ENCODE data around the gene LURAP1L. TPM values are rescaled to one million over a fixed set of nuclear protein-coding genes. Genes with fewer than 3 reads are reported as not detected.

LURAP1L gene
- polyA plus RNA-seq, 1 donor (not counting 4 experiments of a cell fraction or from before 2014, with no cell fraction given) = 25.0 TPM

DNA sequence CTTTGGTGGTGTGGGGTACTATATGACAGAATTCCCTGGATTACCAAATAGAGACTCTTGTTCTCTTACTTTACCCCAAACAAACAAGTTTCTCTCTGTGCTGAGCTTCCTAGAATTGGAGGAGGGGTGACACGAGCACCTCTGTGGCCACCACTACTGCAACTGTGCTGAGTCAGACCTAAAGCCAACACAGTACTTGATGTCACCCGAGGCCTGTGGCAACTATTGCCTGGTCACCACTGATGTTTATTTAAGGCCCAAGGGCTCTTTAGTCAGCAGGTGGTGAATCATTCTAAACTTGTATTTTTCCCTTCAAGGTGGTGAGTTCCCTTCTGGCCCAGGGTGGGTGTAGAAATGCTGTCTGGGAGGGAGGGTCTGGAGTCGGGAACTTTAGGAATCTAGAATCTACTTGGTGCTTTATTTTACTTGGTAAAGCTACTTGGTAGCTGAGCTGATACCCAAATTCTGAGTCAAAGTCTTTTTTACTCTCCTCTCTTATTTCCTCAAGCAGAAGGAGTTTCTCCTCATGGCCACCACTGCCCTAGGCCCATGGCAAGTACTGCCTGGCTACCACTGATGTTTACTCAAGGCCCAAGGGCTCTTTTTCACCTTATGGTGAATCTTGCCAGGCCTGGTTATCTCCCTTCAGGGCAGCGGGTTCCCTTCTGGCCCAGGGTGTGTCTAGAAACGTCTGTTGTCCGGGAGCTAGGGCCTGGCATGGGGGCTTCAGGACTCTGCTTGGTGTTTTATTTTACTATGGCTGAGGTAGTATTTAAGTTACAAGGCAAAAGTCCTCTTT lies 9.8 kb downstream of the LURAP1L start:
- peaks cover 0 to 5% of the 10 kb centered on the region in 2 experiments for H3K36me3 ChIP-seq (ENCODE audit: control insufficient read depth in 2 of 2, extremely low read depth in 1 of 2, insufficient read depth in 2 of 2, low read length in 2 of 2)
- no peaks in the 10 kb centered on the region for H3K9me3 ChIP-seq (ENCODE audit: control insufficient read depth, low read depth, low read length)
- peak overlapping the region; percentile 69 for H3K4me2 ChIP-seq (ENCODE audit: control insufficient read depth, extremely low read depth, insufficient read depth, low read depth, low read length)
- peaks cover 8% of the 10 kb centered on the region for H3K79me2 ChIP-seq (ENCODE audit: control insufficient read depth, insufficient read depth, low read length)
- peaks cover 23% of the 10 kb centered on the region for H3K4me1 ChIP-seq (ENCODE audit: control insufficient read depth, extremely low read depth, insufficient read depth, low read length)
- H3K9me1 ChIP-seq (ENCODE audit: control insufficient read depth, extremely low read depth, insufficient read depth, low read length) = no peaks in the 10 kb centered on the region
- peak overlapping the region; percentile 41 for H2AFZ ChIP-seq (ENCODE audit: control insufficient read depth, low read length)
- no peaks in the 10 kb centered on the region for H4K20me1 ChIP-seq (ENCODE audit: control insufficient read depth, extremely low read depth, insufficient read depth, low read length)
- dilution Hi-C loops (cut with MboI; ENCODE audit: extremely low pct_ligation_motif_present, low sequenced_read_pairs) = no loop called here
- peak overlapping the region in 1 of 3 experiments; percentile 36 for H3K4me3 ChIP-seq (ENCODE audit: control insufficient read depth in 2 of 3, extremely low read depth in 1 of 3, insufficient read depth in 2 of 3, low read depth in 1 of 3, low read length in 3 of 3)
- DNase-seq (ENCODE audit: low read depth, low spot score) = peak; percentile 86
- peak; percentile 79 for FAIRE-seq
- TF ChIP-seq, protein P1, sequence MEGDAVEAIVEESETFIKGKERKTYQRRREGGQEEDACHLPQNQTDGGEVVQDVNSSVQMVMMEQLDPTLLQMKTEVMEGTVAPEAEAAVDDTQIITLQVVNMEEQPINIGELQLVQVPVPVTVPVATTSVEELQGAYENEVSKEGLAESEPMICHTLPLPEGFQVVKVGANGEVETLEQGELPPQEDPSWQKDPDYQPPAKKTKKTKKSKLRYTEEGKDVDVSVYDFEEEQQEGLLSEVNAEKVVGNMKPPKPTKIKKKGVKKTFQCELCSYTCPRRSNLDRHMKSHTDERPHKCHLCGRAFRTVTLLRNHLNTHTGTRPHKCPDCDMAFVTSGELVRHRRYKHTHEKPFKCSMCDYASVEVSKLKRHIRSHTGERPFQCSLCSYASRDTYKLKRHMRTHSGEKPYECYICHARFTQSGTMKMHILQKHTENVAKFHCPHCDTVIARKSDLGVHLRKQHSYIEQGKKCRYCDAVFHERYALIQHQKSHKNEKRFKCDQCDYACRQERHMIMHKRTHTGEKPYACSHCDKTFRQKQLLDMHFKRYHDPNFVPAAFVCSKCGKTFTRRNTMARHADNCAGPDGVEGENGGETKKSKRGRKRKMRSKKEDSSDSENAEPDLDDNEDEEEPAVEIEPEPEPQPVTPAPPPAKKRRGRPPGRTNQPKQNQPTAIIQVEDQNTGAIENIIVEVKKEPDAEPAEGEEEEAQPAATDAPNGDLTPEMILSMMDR (optimal IDR thresholded peaks at IDR 0.05 in 1 of 3, IDR thresholded peaks at IDR 0.05 in 1 of 3, conservative IDR thresholded peaks at IDR 0.05 in 1 of 3; ENCODE audit: extremely low read depth in 1 of 3, insufficient read depth in 2 of 3, low read length in 3 of 3) = no peak
- no peak for TF ChIP-seq EZH2 (IDR thresholded peaks at IDR 0.05; ENCODE audit: low read length)
- H3K27me3 ChIP-seq (ENCODE audit: control insufficient read depth, extremely low read depth, insufficient read depth, low read length) = no peaks in the 10 kb centered on the region
- peak overlapping the region; percentile 97 for H3K27ac ChIP-seq (ENCODE audit: control insufficient read depth, insufficient read depth, low read length)
- H3K9ac ChIP-seq (ENCODE audit: control insufficient read depth, extremely low read depth, insufficient read depth, low read length) = peak overlapping the region; percentile 80

DNA sequence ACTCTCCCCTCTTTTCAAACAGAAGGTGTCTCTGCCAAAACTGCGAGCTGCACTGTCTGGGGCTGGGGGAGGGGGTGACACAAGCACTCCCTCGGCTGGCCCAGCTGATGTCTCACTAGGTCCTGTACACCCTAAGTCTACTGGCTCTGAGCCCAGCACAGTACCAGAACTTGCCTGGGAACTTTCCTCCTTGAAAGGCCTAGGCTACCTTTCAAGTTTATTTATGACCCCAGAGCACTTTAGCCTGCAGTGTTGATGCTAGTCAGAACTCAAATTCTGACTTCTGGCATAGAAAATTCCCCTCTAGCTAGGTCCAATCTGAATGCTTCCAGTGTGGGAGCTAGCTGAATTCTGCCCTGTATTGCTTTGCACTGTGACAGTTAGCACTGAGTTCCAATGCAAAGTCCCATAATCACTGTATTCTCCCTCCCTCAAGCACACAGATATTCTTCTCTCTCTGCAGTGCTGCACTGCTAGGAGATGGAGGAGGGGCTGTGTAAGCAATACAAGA lies 10.5 kb downstream of the LURAP1L start:
- Histone ChIP-seq H3K9me3 (ENCODE audit: control insufficient read depth, low read depth, low read length) (no peaks in the 10 kb centered on the region), H3K79me2 (ENCODE audit: control insufficient read depth, insufficient read depth, low read length) (peaks cover 8% of the 10 kb centered on the region), H3K4me3 (ENCODE audit: control insufficient read depth in 2 of 3, extremely low read depth in 1 of 3, insufficient read depth in 2 of 3, low read depth in 1 of 3, low read length in 3 of 3) (peak overlapping the region in 1 of 3 experiments; percentile 36), H3K9me1 (ENCODE audit: control insufficient read depth, extremely low read depth, insufficient read depth, low read length) (no peaks in the 10 kb centered on the region), H3K4me1 (ENCODE audit: control insufficient read depth, extremely low read depth, insufficient read depth, low read length) (peaks cover 23% of the 10 kb centered on the region), H3K9ac (ENCODE audit: control insufficient read depth, extremely low read depth, insufficient read depth, low read length) (peak overlapping the region; percentile 80), H3K4me2 (ENCODE audit: control insufficient read depth, extremely low read depth, insufficient read depth, low read depth, low read length) (peak overlapping the region; percentile 69), H2AFZ (ENCODE audit: control insufficient read depth, low read length) (peak overlapping the region; percentile 41), H4K20me1 (ENCODE audit: control insufficient read depth, extremely low read depth, insufficient read depth, low read length) (no peaks in the 10 kb centered on the region), H3K27me3 (ENCODE audit: control insufficient read depth, extremely low read depth, insufficient read depth, low read length) (no peaks in the 10 kb centered on the region), H3K27ac (ENCODE audit: control insufficient read depth, insufficient read depth, low read length) (peak overlapping the region; percentile 97), H3K36me3 (ENCODE audit: control insufficient read depth in 2 of 2, extremely low read depth in 1 of 2, insufficient read depth in 2 of 2, low read length in 2 of 2) (peaks cover 0 to 3% of the 10 kb centered on the region in 2 experiments)
- no peak for DNase-seq (ENCODE audit: low read depth, low spot score)
- peak; percentile 60 for FAIRE-seq
- TF ChIP-seq, protein P1 (optimal IDR thresholded peaks at IDR 0.05 in 1 of 3, IDR thresholded peaks at IDR 0.05 in 1 of 3, conservative IDR thresholded peaks at IDR 0.05 in 1 of 3; ENCODE audit: extremely low read depth in 1 of 3, insufficient read depth in 2 of 3, low read length in 3 of 3) = no peak
- TF ChIP-seq EZH2 (IDR thresholded peaks at IDR 0.05; ENCODE audit: low read length) = no peak
- dilution Hi-C loops (cut with MboI; ENCODE audit: extremely low pct_ligation_motif_present, low sequenced_read_pairs) = no loop called here
